ENCODE results near the gene AFDN.

Gene AFDN

DNA sequence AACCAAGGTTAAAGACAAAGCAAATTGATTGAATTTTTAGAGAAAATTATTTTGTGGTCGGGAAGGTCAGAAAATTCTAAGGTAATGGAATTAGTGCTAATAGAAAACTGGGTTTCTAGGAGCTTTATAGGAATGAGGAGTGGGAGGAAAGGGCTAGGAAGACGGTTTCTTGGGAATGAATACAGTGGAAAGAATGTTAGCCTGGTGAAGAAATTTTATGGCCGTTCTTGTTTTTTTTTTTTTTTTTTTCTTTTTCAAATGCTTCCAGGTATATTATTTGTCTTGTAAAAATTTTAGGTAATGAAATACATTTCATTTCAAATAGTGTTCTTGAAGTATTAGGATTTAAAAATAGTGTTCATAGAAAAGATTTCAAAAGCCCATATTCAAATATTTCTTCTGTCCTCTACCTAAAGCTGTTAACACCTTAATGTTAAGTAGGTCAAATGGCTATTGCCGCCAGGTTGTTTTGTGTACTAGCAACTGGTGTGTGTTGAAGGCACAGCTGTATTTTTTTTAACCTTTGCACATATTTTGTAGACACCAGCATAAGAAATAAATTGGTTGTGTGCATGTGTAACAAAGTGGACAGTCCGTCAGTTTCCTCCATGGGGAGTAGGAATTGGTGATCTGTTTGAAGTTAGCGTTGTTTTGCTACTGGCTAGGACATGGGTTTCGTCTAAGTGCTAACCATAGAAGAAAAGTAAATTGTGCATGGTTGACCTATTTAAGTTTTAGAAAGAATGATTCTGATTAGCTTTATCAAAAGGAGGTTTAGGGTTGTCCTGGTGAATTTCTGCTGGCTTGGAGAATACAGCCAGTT is 32.3 kb downstream of the AFDN start:
- peak overlapping the region; percentile 68 for H3K27ac ChIP-seq (ENCODE audit: low read length)
- H3K4me3 ChIP-seq (ENCODE audit: low read depth in 1 of 2, low read length in 2 of 2), result no peak overlapping the region
- H3K4me1 ChIP-seq (ENCODE audit: control insufficient read depth in 1 of 2, insufficient read depth in 2 of 2, low read length in 2 of 2), result peaks cover 5 to 21% of the 10 kb centered on the region in 2 donors
- H3K9me3 ChIP-seq (ENCODE audit: control insufficient read depth in 1 of 2, low read length in 2 of 2), result no peaks in the 10 kb centered on the region
- H3K36me3 ChIP-seq (ENCODE audit: control insufficient read depth in 1 of 2, insufficient read depth in 2 of 2, low read length in 2 of 2), result no peaks in the 10 kb centered on the region
- no peaks in the 10 kb centered on the region for H3K27me3 ChIP-seq (ENCODE audit: low read depth, low read length)

DNA sequence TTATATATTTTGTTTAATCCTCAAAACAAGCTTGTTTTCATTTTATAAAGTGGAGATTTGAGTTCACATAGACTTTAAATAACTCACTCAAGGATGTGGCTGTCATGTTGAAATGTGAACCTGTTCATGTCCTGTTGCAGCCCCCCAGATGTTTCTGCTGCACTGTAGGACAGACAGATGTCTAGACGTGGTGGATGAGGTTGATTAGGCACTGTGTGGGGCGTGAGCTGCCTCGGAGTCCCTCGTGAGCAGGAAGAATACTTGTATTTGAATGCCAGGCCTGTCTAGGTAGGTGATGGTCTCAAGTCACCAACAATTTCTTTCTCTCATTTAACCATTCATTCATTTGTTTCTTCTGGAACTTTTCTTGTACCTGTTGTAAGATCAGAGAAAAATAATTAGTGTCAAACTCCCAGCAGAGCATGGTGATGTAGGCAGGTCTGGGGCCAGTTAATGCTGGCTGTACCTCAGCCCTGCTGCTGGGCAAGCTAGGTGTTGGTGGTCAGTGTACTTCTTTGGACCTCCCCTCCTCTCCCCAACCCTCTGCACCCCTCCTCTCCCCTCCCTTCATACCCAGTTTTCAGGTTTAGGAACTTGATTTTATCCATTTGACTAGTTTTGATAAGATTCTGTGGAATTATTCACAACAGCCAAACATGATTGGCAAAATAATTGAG is 34.0 kb downstream of the AFDN start:
- H3K27ac ChIP-seq (ENCODE audit: low read length), result no peak overlapping the region
- H3K27me3 ChIP-seq (ENCODE audit: low read depth, low read length), result no peaks in the 10 kb centered on the region
- H3K4me1 ChIP-seq (ENCODE audit: control insufficient read depth in 1 of 2, insufficient read depth in 2 of 2, low read length in 2 of 2), result peaks cover 2 to 21% of the 10 kb centered on the region in 2 donors
- no peak overlapping the region for H3K4me3 ChIP-seq (ENCODE audit: low read depth in 1 of 2, low read length in 2 of 2)
- H3K36me3 ChIP-seq (ENCODE audit: control insufficient read depth in 1 of 2, insufficient read depth in 2 of 2, low read length in 2 of 2), result no peaks in the 10 kb centered on the region
- no peaks in the 10 kb centered on the region for H3K9me3 ChIP-seq (ENCODE audit: control insufficient read depth in 1 of 2, low read length in 2 of 2)

DNA sequence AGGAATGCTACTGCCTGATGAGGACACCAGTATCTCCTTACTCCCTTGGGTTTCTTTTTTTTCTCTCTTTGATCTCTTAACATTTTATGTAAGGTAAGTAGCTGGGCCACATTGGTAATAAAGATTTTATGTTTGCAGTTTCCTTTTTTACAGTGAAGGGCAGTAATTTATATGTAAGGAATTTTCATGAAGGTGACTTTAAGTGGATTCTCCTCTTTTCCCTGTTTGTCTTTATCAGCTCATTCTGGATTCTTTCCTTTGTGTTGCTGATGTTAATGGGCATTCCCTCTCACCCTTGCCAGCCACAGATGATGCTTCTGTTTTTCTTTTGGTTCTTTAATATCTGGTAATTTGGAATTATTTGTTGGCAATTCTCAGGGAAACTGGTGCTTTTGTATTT is 34.7 kb downstream of the AFDN start:
- peaks cover 0 to 21% of the 10 kb centered on the region in 2 donors for H3K4me1 ChIP-seq (ENCODE audit: control insufficient read depth in 1 of 2, insufficient read depth in 2 of 2, low read length in 2 of 2)

DNA sequence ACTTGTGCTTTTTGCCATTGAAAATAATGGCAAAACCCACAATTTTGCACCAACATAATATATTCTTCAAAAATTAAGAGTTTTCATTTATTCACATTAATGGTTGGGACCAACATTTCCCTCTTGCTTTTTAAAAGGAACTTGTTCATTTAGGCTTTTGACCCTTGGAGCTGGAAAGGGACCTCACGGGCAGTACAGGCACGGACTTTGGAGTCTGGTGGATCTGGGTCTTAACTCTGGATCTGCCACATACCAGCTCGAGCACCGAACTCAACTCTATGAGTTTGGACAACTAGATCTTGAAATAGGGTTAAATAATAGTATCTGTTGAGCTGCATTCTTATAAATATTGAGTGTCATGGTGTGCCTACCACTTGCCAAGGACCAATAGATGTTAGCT is 37.2 kb downstream of the AFDN start:
- Histone ChIP-seq H3K27ac (ENCODE audit: low read length) (no peak overlapping the region), H3K4me1 (ENCODE audit: control insufficient read depth in 1 of 2, insufficient read depth in 2 of 2, low read length in 2 of 2) (peaks cover 0 to 12% of the 10 kb centered on the region in 2 donors), H3K27me3 (ENCODE audit: low read depth, low read length) (no peaks in the 10 kb centered on the region), H3K9me3 (ENCODE audit: control insufficient read depth in 1 of 2, low read length in 2 of 2) (no peaks in the 10 kb centered on the region), H3K4me3 (ENCODE audit: low read depth in 1 of 2, low read length in 2 of 2) (no peak overlapping the region), H3K36me3 (ENCODE audit: control insufficient read depth in 1 of 2, insufficient read depth in 2 of 2, low read length in 2 of 2) (peaks cover 0 to 9% of the 10 kb centered on the region in 2 donors)

More for the DNA sequence above, 34.7 kb downstream of the AFDN start:
- no peak overlapping the region for H3K27ac ChIP-seq (ENCODE audit: low read length)
- H3K27me3 ChIP-seq (ENCODE audit: low read depth, low read length), result no peaks in the 10 kb centered on the region
- no peaks in the 10 kb centered on the region for H3K9me3 ChIP-seq (ENCODE audit: control insufficient read depth in 1 of 2, low read length in 2 of 2)
- H3K36me3 ChIP-seq (ENCODE audit: control insufficient read depth in 1 of 2, insufficient read depth in 2 of 2, low read length in 2 of 2), result no peaks in the 10 kb centered on the region
- H3K4me3 ChIP-seq (ENCODE audit: low read depth in 1 of 2, low read length in 2 of 2), result no peak overlapping the region

DNA sequence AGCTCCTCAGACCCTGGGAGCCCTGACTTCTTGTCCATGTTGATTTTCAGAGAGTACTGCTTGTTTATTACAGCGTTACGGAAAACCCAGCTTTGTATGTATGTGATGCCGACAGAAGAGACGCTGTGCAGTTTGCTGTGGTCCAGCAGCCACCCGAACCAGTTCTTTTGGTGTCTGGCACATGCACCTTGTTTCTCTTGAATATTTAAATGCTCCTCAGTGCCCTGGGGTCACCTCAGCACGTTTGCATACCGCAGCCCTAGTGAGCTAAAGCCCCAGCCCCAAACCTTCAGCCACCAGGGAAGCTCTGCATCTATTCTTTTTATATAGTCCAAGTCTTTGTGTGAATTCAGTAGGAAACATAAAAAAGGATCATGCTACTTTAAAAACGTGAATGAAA is 39.9 kb downstream of the AFDN start:
- H3K4me3 ChIP-seq (ENCODE audit: low read depth in 1 of 2, low read length in 2 of 2), result no peak overlapping the region
- H3K4me1 ChIP-seq (ENCODE audit: control insufficient read depth in 1 of 2, insufficient read depth in 2 of 2, low read length in 2 of 2), result no peaks in the 10 kb centered on the region
- H3K36me3 ChIP-seq (ENCODE audit: control insufficient read depth in 1 of 2, insufficient read depth in 2 of 2, low read length in 2 of 2), result peaks cover 5 to 18% of the 10 kb centered on the region in 2 donors
- H3K9me3 ChIP-seq (ENCODE audit: control insufficient read depth in 1 of 2, low read length in 2 of 2), result no peaks in the 10 kb centered on the region
- no peak overlapping the region for H3K27ac ChIP-seq (ENCODE audit: low read length)
- H3K27me3 ChIP-seq (ENCODE audit: low read depth, low read length), result no peaks in the 10 kb centered on the region

DNA sequence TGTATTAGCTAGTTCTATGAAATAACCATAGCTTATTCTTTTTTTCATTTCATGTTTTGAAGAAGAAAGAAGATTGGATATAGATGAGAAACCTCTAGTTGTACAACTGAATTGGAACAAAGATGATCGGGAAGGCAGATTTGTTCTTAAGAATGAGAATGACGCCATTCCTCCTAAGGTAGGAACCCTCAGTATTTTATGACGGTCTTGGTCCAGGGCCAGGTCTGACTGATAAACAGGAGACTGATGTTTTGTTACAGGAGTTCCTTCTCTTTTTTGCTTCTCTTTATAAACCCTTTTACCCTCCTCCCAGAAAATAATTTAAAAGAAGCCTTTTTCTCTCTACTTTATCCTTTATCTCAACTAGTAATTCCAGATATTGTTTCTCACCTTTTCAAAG is 43.6 kb downstream of the AFDN start:
- Histone ChIP-seq H3K27me3 (ENCODE audit: low read depth, low read length) (no peaks in the 10 kb centered on the region), H3K4me1 (ENCODE audit: control insufficient read depth in 1 of 2, insufficient read depth in 2 of 2, low read length in 2 of 2) (no peaks in the 10 kb centered on the region), H3K36me3 (ENCODE audit: control insufficient read depth in 1 of 2, insufficient read depth in 2 of 2, low read length in 2 of 2) (peaks cover 18 to 29% of the 10 kb centered on the region in 2 donors), H3K9me3 (ENCODE audit: control insufficient read depth in 1 of 2, low read length in 2 of 2) (no peaks in the 10 kb centered on the region), H3K4me3 (ENCODE audit: low read depth in 1 of 2, low read length in 2 of 2) (no peak overlapping the region), H3K27ac (ENCODE audit: low read length) (no peak overlapping the region)

DNA sequence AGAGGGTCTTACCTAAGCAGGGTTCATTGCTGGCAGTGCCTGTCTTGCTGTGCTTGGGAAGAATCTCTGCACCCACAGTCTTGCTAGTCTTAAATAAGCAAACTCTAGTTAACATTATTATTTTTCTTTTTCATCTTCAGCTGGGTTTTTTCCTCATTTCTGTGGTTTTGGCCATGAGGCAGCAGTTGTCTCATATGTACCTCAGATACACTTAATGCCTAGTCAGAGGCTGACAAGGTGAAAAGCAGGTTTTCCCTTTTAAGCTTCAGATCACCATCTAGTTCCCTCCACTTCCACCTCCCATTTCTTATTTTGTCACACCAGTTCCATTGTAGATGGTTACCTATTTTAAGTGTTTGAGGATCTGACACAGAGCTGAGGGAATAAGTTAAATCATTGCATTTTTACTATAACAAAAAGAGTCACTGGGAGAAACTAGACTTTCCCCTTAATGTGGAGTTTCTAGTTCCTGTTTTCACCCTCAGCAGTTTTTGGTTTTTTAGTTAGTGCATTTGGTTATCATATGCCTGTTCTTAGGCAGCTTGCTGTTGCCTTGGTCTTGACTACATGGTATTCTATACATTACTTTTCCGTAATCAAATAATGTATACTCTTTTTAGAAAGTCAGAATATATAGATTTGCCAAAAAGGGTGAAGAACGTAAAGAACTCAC is 46.0 kb downstream of the AFDN start:
- peaks cover 18 to 32% of the 10 kb centered on the region in 2 donors for H3K36me3 ChIP-seq (ENCODE audit: control insufficient read depth in 1 of 2, insufficient read depth in 2 of 2, low read length in 2 of 2)

DNA sequence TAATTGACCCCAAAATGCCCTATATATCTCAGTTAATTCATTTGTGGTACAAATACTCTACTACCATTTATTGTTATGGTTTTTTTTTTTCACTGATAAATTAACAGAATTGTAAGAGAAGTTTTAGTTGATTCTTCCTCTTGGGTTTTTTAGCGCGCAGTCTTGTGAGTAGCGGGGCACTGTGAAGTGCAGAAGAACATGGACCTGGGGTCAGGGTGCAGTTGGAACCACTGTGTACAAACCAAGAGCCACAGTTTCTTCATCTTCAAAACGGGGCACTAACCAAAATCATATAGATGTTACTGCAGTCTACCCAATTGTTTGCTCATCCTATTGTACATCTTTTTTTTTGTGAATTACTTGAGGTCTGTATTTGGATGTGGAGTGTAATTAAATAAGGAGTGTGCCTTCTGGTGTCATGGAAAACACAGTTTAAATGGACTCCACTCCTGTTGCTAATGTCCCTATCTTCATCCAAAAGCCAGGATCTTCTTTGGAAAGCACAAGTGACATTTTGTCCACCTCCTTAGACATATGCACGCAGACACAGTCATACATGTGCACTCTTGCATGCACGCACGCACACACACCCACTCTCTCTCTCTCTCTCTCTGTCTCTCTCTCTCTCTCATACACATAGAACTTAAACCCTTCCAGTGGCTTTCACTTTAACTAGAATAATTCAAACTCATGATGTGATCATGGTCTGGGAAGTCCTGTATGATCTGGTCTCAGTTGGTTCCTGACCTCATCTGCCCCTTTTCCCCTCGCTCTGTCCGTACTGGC is 51.5 kb downstream of the AFDN start:
- no peak overlapping the region for H3K4me3 ChIP-seq (ENCODE audit: low read depth in 1 of 2, low read length in 2 of 2)
- H3K27ac ChIP-seq (ENCODE audit: low read length), result no peak overlapping the region
- H3K4me1 ChIP-seq (ENCODE audit: control insufficient read depth in 1 of 2, insufficient read depth in 2 of 2, low read length in 2 of 2), result no peaks in the 10 kb centered on the region
- H3K9me3 ChIP-seq (ENCODE audit: control insufficient read depth in 1 of 2, low read length in 2 of 2), result no peaks in the 10 kb centered on the region
- H3K27me3 ChIP-seq (ENCODE audit: low read depth, low read length), result no peaks in the 10 kb centered on the region
- H3K36me3 ChIP-seq (ENCODE audit: control insufficient read depth in 1 of 2, insufficient read depth in 2 of 2, low read length in 2 of 2), result peaks cover 10 to 18% of the 10 kb centered on the region in 2 donors

More for the DNA sequence above, 46.0 kb downstream of the AFDN start:
- H3K27me3 ChIP-seq (ENCODE audit: low read depth, low read length), result no peaks in the 10 kb centered on the region
- no peaks in the 10 kb centered on the region for H3K9me3 ChIP-seq (ENCODE audit: control insufficient read depth in 1 of 2, low read length in 2 of 2)
- no peak overlapping the region for H3K27ac ChIP-seq (ENCODE audit: low read length)
- H3K4me3 ChIP-seq (ENCODE audit: low read depth in 1 of 2, low read length in 2 of 2), result no peak overlapping the region
- no peaks in the 10 kb centered on the region for H3K4me1 ChIP-seq (ENCODE audit: control insufficient read depth in 1 of 2, insufficient read depth in 2 of 2, low read length in 2 of 2)

DNA sequence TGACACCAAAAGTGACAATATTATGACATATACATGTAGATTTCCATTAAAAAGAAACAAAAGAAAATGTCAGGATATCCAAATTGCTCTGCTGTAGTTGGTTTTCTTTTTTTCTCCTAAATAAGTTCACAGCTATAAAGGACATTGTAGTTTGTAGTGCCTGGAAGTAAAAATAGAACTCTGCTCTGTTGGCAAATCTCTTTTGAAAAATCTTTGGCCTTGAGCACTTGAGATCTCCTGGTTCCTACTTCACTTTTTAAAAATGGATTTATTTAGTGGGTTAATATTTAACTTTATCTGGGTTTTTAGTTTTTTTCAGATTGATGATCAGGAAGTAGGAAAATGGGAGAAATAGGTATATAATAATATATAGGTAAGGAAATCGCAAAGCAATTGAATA is 52.9 kb downstream of the AFDN start:
- Histone ChIP-seq H3K27ac (ENCODE audit: low read length) (no peak overlapping the region), H3K36me3 (ENCODE audit: control insufficient read depth in 1 of 2, insufficient read depth in 2 of 2, low read length in 2 of 2) (peaks cover 10 to 11% of the 10 kb centered on the region in 2 donors), H3K4me3 (ENCODE audit: low read depth in 1 of 2, low read length in 2 of 2) (no peak overlapping the region), H3K4me1 (ENCODE audit: control insufficient read depth in 1 of 2, insufficient read depth in 2 of 2, low read length in 2 of 2) (no peaks in the 10 kb centered on the region), H3K27me3 (ENCODE audit: low read depth, low read length) (no peaks in the 10 kb centered on the region), H3K9me3 (ENCODE audit: control insufficient read depth in 1 of 2, low read length in 2 of 2) (no peaks in the 10 kb centered on the region)

DNA sequence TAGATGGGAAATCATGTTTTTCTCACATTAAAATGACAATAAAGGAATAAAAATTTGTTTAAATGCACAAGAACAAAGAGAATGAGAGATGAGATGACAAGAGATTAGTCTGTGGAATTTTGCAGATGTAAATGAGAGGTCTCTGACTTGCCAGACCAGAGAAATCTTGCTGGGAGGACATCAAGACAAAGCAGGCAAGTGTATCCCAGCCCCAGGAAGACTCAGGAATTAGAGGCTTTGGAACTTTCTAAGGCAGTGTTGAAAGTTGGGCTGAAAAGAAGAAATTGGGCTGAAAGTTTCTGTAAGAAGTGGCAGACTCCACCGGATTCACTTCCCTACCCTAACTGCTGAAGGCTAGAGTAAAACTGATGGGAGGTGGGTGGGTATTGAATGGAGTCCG is 54.6 kb downstream of the AFDN start:
- no peak overlapping the region for H3K27ac ChIP-seq (ENCODE audit: low read length)
- H3K4me1 ChIP-seq (ENCODE audit: control insufficient read depth in 1 of 2, insufficient read depth in 2 of 2, low read length in 2 of 2), result no peaks in the 10 kb centered on the region
- no peak overlapping the region for H3K4me3 ChIP-seq (ENCODE audit: low read depth in 1 of 2, low read length in 2 of 2)
- H3K36me3 ChIP-seq (ENCODE audit: control insufficient read depth in 1 of 2, insufficient read depth in 2 of 2, low read length in 2 of 2), result peaks cover 0 to 11% of the 10 kb centered on the region in 2 donors
- no peaks in the 10 kb centered on the region for H3K27me3 ChIP-seq (ENCODE audit: low read depth, low read length)
- H3K9me3 ChIP-seq (ENCODE audit: control insufficient read depth in 1 of 2, low read length in 2 of 2), result no peaks in the 10 kb centered on the region

DNA sequence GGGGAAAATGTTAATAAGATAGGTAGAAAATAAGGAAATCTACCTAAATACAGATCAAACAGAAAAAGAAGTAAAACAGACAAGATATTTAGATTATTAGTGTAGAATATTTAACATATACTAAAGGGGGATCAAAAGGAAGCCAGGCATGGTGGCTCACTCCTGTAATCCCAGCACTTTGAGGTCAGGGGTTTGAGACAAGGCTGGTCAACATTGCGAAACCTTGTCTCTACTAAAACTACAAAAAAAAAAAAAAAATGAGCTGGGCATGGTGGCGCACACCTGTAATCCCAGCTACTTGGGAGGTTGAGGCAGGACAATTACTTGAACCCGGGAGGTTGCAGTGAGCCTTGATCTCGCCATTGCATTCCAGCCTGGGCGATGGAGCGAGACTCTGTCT is 55.5 kb downstream of the AFDN start:
- Histone ChIP-seq H3K9me3 (ENCODE audit: control insufficient read depth in 1 of 2, low read length in 2 of 2) (no peaks in the 10 kb centered on the region), H3K4me1 (ENCODE audit: control insufficient read depth in 1 of 2, insufficient read depth in 2 of 2, low read length in 2 of 2) (no peaks in the 10 kb centered on the region), H3K27ac (ENCODE audit: low read length) (no peak overlapping the region), H3K4me3 (ENCODE audit: low read depth in 1 of 2, low read length in 2 of 2) (no peak overlapping the region), H3K36me3 (ENCODE audit: control insufficient read depth in 1 of 2, insufficient read depth in 2 of 2, low read length in 2 of 2) (peaks cover 0 to 11% of the 10 kb centered on the region in 2 donors), H3K27me3 (ENCODE audit: low read depth, low read length) (no peaks in the 10 kb centered on the region)

Measured in muscle layer of duodenum (tissue), 2 donors.